HEK293 (cell line): ENCODE data around the gene DDTL.
A peak's percentile ranks its signal among the peaks of the same experiment; 100 is the strongest.
"Not testable (repeated sequence)": the region's sequence is repeated elsewhere in the genome, so short reads cannot be mapped to it uniquely, and the experiment has no call there.

Experiments used
- CTCF ChIA-PET: fragments of 350-600 bp; formaldehyde crosslinking; extraction: SDS; loops from one replicate; lab custom pipeline; 2021; ENCODE audit warnings: antibody characterized with exemption; lab: Yijun Ruan, JAX
- POLR2A ChIA-PET: fragments of 300-600 bp; formaldehyde crosslinking; extraction: SDS; loops from one replicate; lab custom pipeline; 2020; ENCODE audit warnings: antibody characterized with exemption, inconsistent platforms; lab: Yijun Ruan, JAX
- H3K27ac ChIP-seq: fragments of 200-500 bp; sonication (Bioruptor generic); 2 replicates; pipeline ENCODE4 v1.5.1; 2014; ENCODE audit warnings: low read depth, low read length, control low read depth, inconsistent platforms; ENCODE audit errors: extremely low read depth
- H3K36me3 ChIP-seq, 2 experiments: fragments of 200-500 bp in 1 of 2; sonication (Bioruptor generic) in 1 of 2; 1 replicate in 1 of 2; 2 replicates in 1 of 2; pipeline ENCODE4 v1.5.1; 2014 to 2017; ENCODE audit warnings: inconsistent platforms in 2 of 2, low read length in 2 of 2; ENCODE audit not compliant: control insufficient read depth in 2 of 2, insufficient read depth in 1 of 2
- H3K4me1 ChIP-seq: fragments of 200-500 bp; sonication (Bioruptor generic); 2 replicates; pipeline ENCODE4 v1.5.1; 2014; ENCODE audit warnings: mild to moderate bottlenecking, low read length, inconsistent platforms; ENCODE audit not compliant: control insufficient read depth, insufficient read depth
- H3K4me3 ChIP-seq: 2 replicates; pipeline ENCODE4 v1.5.1; 2011; ENCODE audit warnings: low read depth, mild to moderate bottlenecking, control low read depth, low read length, moderate library complexity
- H3K9me3 ChIP-seq: fragments of 200-500 bp; sonication (Bioruptor generic); 2 replicates; pipeline ENCODE4 v1.5.1; 2014; ENCODE audit warnings: low read depth, low read length, inconsistent platforms; ENCODE audit not compliant: control insufficient read depth, insufficient read depth
- KLF16 ChIP-seq: fragments of 450-650 bp; formaldehyde crosslinking; IDR thresholded peaks from 2 replicates; pipeline ENCODE4 v1.5.1; 2017; ENCODE audit warnings: missing biosample characterization, missing genetic modification characterization
- OVOL3 ChIP-seq: fragments of 450-650 bp; formaldehyde crosslinking; IDR thresholded peaks from 2 replicates; pipeline ENCODE4 v1.5.1; 2016; ENCODE audit warnings: missing biosample characterization, missing genetic modification characterization
- SETDB1 ChIP-seq: IDR thresholded peaks from one replicate; pipeline ENCODE4 v1.6.1; 2017; ENCODE audit warnings: mild to moderate bottlenecking, low read length, moderate library complexity, mixed read lengths; ENCODE audit not compliant: insufficient read length
- TRIM28 ChIP-seq: IDR thresholded peaks from 2 replicates; pipeline ENCODE4 v1.6.1; 2011; ENCODE audit warnings: low read length, control low read depth, borderline replicate concordance
- ZBTB8A ChIP-seq: fragments of 450-650 bp; formaldehyde crosslinking; IDR thresholded peaks from 2 replicates; pipeline ENCODE4 v1.5.1; 2016; ENCODE audit warnings: missing biosample characterization, missing genetic modification characterization
- ZFHX2 ChIP-seq: fragments of 450-650 bp; formaldehyde crosslinking; conservative IDR thresholded peaks from 2 replicates; pipeline ENCODE4 v1.5.1; 2016; ENCODE audit warnings: missing biosample characterization, missing genetic modification characterization
- ZNF214 ChIP-seq: fragments of 450-650 bp; formaldehyde crosslinking; IDR thresholded peaks from 2 replicates; pipeline ENCODE4 v1.5.1; 2017; ENCODE audit warnings: missing biosample characterization, mild to moderate bottlenecking, missing genetic modification characterization, borderline replicate concordance
- ZNF274 ChIP-seq, 2 experiments: fragments of 200-500 bp in 1 of 2; fragments of 450-650 bp in 1 of 2; sonication (Bioruptor generic) in 1 of 2; formaldehyde crosslinking in 1 of 2; IDR thresholded peaks; 2 replicates each; pipeline versions ENCODE4 v1.5.1 to v1.6.1; 2014 to 2016; ENCODE audit warnings: borderline replicate concordance in 1 of 2, inconsistent platforms in 1 of 2, low read length in 1 of 2, missing biosample characterization in 1 of 2, missing genetic modification characterization in 1 of 2
- ZNF366 ChIP-seq: fragments of 450-650 bp; formaldehyde crosslinking; conservative IDR thresholded peaks from 2 replicates; pipeline ENCODE4 v1.5.1; 2016; ENCODE audit warnings: missing biosample characterization, missing genetic modification characterization
- ZNF426 ChIP-seq: fragments of 450-650 bp; formaldehyde crosslinking; IDR thresholded peaks from 2 replicates; pipeline ENCODE4 v1.5.1; 2017; ENCODE audit warnings: missing biosample characterization, missing genetic modification characterization, mild to moderate bottlenecking, inconsistent platforms, moderate library complexity
- ZNF530 ChIP-seq: fragments of 450-650 bp; formaldehyde crosslinking; IDR thresholded peaks from 2 replicates; pipeline ENCODE4 v1.5.1; 2016; ENCODE audit warnings: low read depth, missing biosample characterization, missing genetic modification characterization
- ZNF837 ChIP-seq: fragments of 450-650 bp; formaldehyde crosslinking; IDR thresholded peaks from 2 replicates; pipeline ENCODE4 v1.5.1; 2016; ENCODE audit warnings: missing biosample characterization, missing genetic modification characterization
- TF ChIP-seq, protein P1 (sequence below): fragments of 450-650 bp; formaldehyde crosslinking; optimal IDR thresholded peaks from 2 replicates; pipeline ENCODE3; 2016; ENCODE audit warnings: missing biosample characterization, mild to moderate bottlenecking, missing genetic modification characterization
- TF ChIP-seq, protein P2 (sequence below): fragments of 450-650 bp; formaldehyde crosslinking; IDR thresholded peaks from 2 replicates; pipeline ENCODE4 v1.5.1; 2016; ENCODE audit warnings: missing biosample characterization, missing genetic modification characterization
- TF ChIP-seq, protein P3 (sequence below): fragments of 450-650 bp; IDR thresholded peaks from 2 replicates; pipeline ENCODE4 v1.5.1; 2018; ENCODE audit warnings: missing biosample characterization, missing genetic modification characterization

The DDTL gene

DNA sequence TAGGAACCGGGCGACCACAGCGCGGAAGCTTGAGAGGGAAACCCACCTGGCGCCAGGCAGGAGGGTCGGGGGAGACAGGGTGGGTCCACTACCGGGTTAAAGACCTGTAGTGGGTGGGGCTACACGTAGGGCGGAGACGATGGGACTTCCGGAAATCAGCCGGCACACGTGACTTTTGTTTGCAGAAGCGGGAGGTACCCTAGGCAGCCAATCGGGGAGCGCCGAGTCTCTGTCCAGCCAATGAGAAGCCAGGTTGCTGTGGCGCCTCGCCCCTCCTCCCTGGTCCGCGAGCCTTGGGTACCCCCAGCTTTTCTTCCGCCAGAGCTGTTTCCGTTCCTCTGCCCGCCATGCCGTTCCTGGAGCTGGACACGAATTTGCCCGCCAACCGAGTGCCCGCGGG, at the start of gene DDTL:
Gene DDTL (plus strand): TSS at position 321 of the 400 bp plus-strand sequence. CDS start 27 bp downstream, at position 348.
- H3K27ac ChIP-seq, H3K4me1 ChIP-seq, H3K9me3 ChIP-seq, CTCF ChIA-PET, H3K4me3 ChIP-seq, POLR2A ChIA-PET: not testable (repeated sequence)
- peaks cover 0 to 27% of the 10 kb centered on the region in 2 experiments; a peak in 2 of 3 replicates for H3K36me3 ChIP-seq

DNA sequence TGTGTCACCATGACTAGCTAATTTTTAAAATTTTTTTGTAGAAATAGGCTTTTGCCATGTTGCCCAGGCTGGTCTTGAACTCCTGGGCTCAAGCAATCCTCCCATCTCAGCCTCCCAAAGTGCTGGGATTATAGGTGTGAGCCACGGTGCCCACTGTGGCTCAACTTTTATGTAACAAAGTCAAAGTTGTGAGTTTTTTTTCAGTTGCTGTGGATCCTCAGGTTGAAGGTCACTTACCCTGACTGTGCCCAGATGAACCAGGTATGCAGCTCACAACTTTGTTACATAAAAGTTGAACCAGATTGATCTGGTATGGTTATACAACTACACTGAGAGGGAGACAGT, 46.4 kb upstream of the DDTL start:
- H3K4me1 ChIP-seq, H3K4me3 ChIP-seq, H3K27ac ChIP-seq, CTCF ChIA-PET, H3K9me3 ChIP-seq, H3K36me3 ChIP-seq: not testable (repeated sequence)
- POLR2A ChIA-PET: interaction anchor here (0.7 to 1.3 kb wide), 3 partner anchors 26 to 665 kb away, joined by 4 to 7 read pairs (median 5); partner anchors contain the start of genes MIF and SLC2A11

DNA sequence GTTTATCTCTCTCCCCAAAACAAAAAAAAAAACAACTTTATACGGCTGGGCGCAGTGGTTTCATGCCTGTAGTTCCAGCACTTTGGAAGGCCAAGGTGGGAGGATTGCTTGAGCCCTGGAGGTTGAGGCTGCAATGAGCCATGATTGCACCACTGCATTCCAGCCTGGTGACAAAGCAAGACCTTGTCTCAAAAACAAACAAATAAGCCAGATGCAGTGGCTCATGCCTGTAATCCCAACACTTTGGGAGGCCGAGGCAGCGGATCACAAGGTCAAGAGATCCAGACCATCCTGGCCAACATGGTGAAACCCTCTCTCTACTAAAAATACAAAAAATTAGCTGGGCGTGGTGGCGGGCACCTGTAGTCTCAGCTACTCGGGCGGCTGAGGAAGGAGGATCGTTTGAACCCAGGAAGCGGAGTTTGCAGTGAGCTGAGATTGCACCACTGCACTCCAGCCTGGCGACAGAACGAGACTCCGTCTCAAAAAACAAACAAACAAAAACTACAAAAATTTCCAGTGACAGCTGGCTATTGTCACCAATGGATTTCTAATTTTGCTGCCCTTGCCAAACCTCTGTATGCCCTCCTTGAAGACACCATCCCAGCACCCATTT, 45.0 kb upstream of the DDTL start:
- not testable (repeated sequence) for H3K9me3 ChIP-seq, H3K27ac ChIP-seq, H3K36me3 ChIP-seq, H3K4me3 ChIP-seq, H3K4me1 ChIP-seq
- CTCF ChIA-PET: interaction anchor here (0.8 to 1.0 kb wide), 3 partner anchors 8 to 33 kb away, joined by 3 to 6 read pairs (median 3); partner anchors contain the start of gene MIF
- POLR2A ChIA-PET: interaction anchor here (0.6 to 1.7 kb wide), 3 partner anchors 8 to 1153 kb away, joined by 3 to 5 read pairs (median 5); partner anchors contain the start of gene MIF

DNA sequence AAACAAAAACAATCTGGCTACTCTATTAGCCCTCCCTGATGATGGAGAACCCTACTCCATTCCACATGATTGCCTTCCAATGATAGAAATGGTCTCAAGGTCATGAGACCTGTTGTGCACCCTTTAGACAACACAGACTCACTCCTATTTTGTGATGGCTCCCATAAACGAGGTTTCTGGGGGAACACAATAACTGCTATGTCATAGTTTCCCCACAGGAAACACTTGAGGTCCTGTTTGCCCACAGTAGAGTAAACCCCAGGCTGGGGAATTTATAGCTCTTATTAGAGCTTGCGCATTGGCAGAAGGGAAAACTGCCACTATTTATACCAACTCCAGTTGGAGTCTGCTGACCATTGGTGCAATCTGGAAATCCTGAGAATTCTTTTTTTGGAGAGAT, 43.8 kb upstream of the DDTL start:
- POLR2A ChIA-PET: interaction anchor here (1.7 kb wide), 1 partner anchor 9 kb away, joined by 5 read pairs; no protein-coding TSS in a partner anchor
- Histone ChIP-seq H3K4me3 (no peak overlapping the region), H3K4me1 (no peaks in the 10 kb centered on the region), H3K27ac (no peak overlapping the region), H3K36me3 (no peaks in the 10 kb centered on the region), H3K9me3 (no peaks in the 10 kb centered on the region)
- CTCF ChIA-PET: no interaction called here
- TF ChIP-seq ZNF214 (tag by site-specific recombination) (no peak), ZFHX2 (tag by site-specific recombination) (no peak), ZNF366 (tag by site-specific recombination) (no peak), OVOL3 (tag by site-specific recombination) (no peak), ZNF837 (tag by site-specific recombination) (no peak), ZBTB8A (tag by site-specific recombination) (no peak), KLF16 (no peak), ZNF426 (tag by site-specific recombination) (no peak)
- TF ChIP-seq, protein P1, sequence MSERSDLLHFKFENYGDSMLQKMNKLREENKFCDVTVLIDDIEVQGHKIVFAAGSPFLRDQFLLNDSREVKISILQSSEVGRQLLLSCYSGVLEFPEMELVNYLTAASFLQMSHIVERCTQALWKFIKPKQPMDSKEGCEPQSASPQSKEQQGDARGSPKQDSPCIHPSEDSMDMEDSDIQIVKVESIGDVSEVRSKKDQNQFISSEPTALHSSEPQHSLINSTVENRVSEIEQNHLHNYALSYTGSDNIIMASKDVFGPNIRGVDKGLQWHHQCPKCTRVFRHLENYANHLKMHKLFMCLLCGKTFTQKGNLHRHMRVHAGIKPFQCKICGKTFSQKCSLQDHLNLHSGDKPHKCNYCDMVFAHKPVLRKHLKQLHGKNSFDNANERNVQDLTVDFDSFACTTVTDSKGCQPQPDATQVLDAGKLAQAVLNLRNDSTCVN: no peak

DNA sequence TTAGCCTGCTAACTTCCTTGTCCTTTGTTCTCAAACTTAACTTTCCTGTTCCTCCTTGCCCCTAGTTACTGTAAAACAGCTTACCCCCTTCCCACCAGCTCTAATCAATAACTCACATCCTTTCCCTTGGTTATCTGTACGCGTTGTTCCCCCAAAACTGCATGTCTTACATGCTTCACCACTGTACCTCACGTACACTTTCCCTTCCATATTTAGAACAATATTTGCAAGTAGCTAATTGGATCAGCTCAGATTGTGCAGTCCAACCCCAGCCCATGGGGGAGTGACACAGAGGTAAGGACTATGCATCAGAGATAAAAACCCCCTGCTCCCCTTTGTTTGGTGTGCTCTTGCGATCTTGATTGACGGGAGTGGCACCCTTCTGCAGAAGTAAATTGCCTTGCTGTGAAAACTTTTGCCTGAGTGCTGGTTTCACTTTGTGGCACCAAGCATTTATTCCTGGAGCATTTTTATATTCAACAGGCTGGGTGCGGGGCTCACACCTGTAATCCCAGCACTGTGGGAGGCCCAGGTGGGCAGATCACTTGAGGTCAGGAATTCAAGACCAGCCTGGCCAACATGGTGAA, 41.6 kb upstream of the DDTL start:
- no peaks in the 10 kb centered on the region for H3K4me1 ChIP-seq
- no peak overlapping the region for H3K27ac ChIP-seq
- no peaks in the 10 kb centered on the region for H3K36me3 ChIP-seq
- ChIA-PET CTCF (interaction anchor here (0.7 kb wide), 1 partner anchor 16 kb away, joined by 3 read pairs; no protein-coding TSS in a partner anchor), POLR2A (no interaction called here)
- H3K4me3 ChIP-seq: no peak overlapping the region
- TF ChIP-seq, protein P2, sequence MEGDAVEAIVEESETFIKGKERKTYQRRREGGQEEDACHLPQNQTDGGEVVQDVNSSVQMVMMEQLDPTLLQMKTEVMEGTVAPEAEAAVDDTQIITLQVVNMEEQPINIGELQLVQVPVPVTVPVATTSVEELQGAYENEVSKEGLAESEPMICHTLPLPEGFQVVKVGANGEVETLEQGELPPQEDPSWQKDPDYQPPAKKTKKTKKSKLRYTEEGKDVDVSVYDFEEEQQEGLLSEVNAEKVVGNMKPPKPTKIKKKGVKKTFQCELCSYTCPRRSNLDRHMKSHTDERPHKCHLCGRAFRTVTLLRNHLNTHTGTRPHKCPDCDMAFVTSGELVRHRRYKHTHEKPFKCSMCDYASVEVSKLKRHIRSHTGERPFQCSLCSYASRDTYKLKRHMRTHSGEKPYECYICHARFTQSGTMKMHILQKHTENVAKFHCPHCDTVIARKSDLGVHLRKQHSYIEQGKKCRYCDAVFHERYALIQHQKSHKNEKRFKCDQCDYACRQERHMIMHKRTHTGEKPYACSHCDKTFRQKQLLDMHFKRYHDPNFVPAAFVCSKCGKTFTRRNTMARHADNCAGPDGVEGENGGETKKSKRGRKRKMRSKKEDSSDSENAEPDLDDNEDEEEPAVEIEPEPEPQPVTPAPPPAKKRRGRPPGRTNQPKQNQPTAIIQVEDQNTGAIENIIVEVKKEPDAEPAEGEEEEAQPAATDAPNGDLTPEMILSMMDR (tag by site-specific recombination): no peak
- TF ChIP-seq SETDB1: peak; percentile 96
- TF ChIP-seq ZNF530: no peak
- TF ChIP-seq ZNF274 (IDR thresholded peaks at IDR 0.05; ENCODE audit: low read length): no peak
- TF ChIP-seq ZNF274 (tag by site-specific recombination; IDR thresholded peaks at IDR 0.05; ENCODE audit: borderline replicate concordance): no peak
- TF ChIP-seq TRIM28: peak; percentile 93; the same call in 1 of the 2 replicates
- TF ChIP-seq, protein P3, sequence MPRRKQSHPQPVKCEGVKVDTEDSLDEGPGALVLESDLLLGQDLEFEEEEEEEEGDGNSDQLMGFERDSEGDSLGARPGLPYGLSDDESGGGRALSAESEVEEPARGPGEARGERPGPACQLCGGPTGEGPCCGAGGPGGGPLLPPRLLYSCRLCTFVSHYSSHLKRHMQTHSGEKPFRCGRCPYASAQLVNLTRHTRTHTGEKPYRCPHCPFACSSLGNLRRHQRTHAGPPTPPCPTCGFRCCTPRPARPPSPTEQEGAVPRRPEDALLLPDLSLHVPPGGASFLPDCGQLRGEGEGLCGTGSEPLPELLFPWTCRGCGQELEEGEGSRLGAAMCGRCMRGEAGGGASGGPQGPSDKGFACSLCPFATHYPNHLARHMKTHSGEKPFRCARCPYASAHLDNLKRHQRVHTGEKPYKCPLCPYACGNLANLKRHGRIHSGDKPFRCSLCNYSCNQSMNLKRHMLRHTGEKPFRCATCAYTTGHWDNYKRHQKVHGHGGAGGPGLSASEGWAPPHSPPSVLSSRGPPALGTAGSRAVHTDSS (tag by site-specific recombination): no peak
- no peaks in the 10 kb centered on the region for H3K9me3 ChIP-seq
